Keratinocyte (primary cell): ENCODE results near the gene ALPK1. TPM values are rescaled to one million over a fixed set of nuclear protein-coding genes. Genes with fewer than 3 reads are reported as not detected.
"Not testable (repeated sequence)": the region's sequence is repeated elsewhere in the genome, so short reads cannot be mapped to it uniquely, and the experiment has no call there.

ENCODE experiments used
- DNase-seq: peaks from one replicate; pipeline ENCODE4 v3.0.0-alpha.2; 2011; ENCODE audit warnings: low read depth, missing footprints, low spot score
- FAIRE-seq: peaks from 2 replicates; lab custom pipeline; 2011; peaks lifted over from hg19 to GRCh38; lab: Jason Lieb, UNC
- H2AFZ ChIP-seq: 2 replicates; pipeline ENCODE4 v1.6.0; 2012; ENCODE audit warnings: low read length, control low read depth, inconsistent platforms; ENCODE audit not compliant: control insufficient read depth
- H3K27ac ChIP-seq: 2 replicates; pipeline ENCODE4 v1.5.1; 2011; ENCODE audit warnings: low read length; ENCODE audit not compliant: control insufficient read depth, insufficient read depth
- H3K27me3 ChIP-seq: 3 replicates; pipeline ENCODE4 v1.6.0; 2011; ENCODE audit warnings: low read length; ENCODE audit not compliant: control insufficient read depth, insufficient read depth; ENCODE audit errors: extremely low read depth
- H3K36me3 ChIP-seq, 2 experiments: 2 replicates in 1 of 2; 3 replicates in 1 of 2; pipeline ENCODE4 v1.5.1; 2011; ENCODE audit warnings: low read length in 2 of 2, mild to moderate bottlenecking in 1 of 2; ENCODE audit not compliant: control insufficient read depth in 2 of 2, insufficient read depth in 2 of 2; ENCODE audit errors: extremely low read depth in 1 of 2
- H3K4me1 ChIP-seq: 3 replicates; pipeline ENCODE4 v1.5.1; 2011; ENCODE audit warnings: low read length; ENCODE audit not compliant: control insufficient read depth, insufficient read depth; ENCODE audit errors: extremely low read depth
- H3K4me2 ChIP-seq: 3 replicates; pipeline ENCODE4 v1.6.0; 2011; ENCODE audit warnings: low read depth, low read length; ENCODE audit not compliant: control insufficient read depth, insufficient read depth; ENCODE audit errors: extremely low read depth
- H3K4me3 ChIP-seq, 3 experiments: fragments of 200-600 bp in 1 of 3; sonication (generic) in 1 of 3; 2 replicates in 2 of 3; 3 replicates in 1 of 3; pipeline ENCODE4 v1.5.1; 2011 to 2016; ENCODE audit warnings: low read length in 3 of 3, mild to moderate bottlenecking in 3 of 3, control low read depth in 2 of 3, inconsistent platforms in 1 of 3, low read depth in 1 of 3, mixed read lengths in 1 of 3, mixed run types in 1 of 3, moderate library complexity in 1 of 3; ENCODE audit not compliant: control insufficient read depth in 2 of 3, insufficient read depth in 2 of 3; ENCODE audit errors: extremely low read depth in 1 of 3
- H3K79me2 ChIP-seq: 2 replicates; pipeline ENCODE4 v1.6.0; 2012; ENCODE audit warnings: low read length; ENCODE audit not compliant: control insufficient read depth, insufficient read depth
- H3K9ac ChIP-seq: 3 replicates; pipeline ENCODE4 v1.6.0; 2011; ENCODE audit warnings: low read length; ENCODE audit not compliant: control insufficient read depth, insufficient read depth; ENCODE audit errors: extremely low read depth
- H3K9me1 ChIP-seq: 3 replicates; pipeline ENCODE4 v1.6.0; 2011; ENCODE audit warnings: low read length; ENCODE audit not compliant: control insufficient read depth, insufficient read depth; ENCODE audit errors: extremely low read depth
- H3K9me3 ChIP-seq: 2 replicates; pipeline ENCODE4 v1.5.1; 2012; ENCODE audit warnings: low read depth, low read length; ENCODE audit not compliant: control insufficient read depth
- H4K20me1 ChIP-seq: 3 replicates; pipeline ENCODE4 v1.6.0; 2011; ENCODE audit warnings: low read length; ENCODE audit not compliant: control insufficient read depth, insufficient read depth; ENCODE audit errors: extremely low read depth
- EZH2 ChIP-seq: IDR thresholded peaks from one replicate; pipeline ENCODE4 v1.6.1; 2012; ENCODE audit warnings: inconsistent platforms, mild to moderate bottlenecking, low read length, moderate library complexity
- dilution Hi-C: fragments of 300-500 bp; cut with MboI; formaldehyde crosslinking; loops from one replicate; pipeline ENCODE4 v1.7.0; 2020; ENCODE audit warnings: low sequenced_read_pairs; ENCODE audit not compliant: extremely low pct_ligation_motif_present
- polyA plus RNA-seq, 5 experiments: library from polyadenylated mRNA; depleted of rRNA in 3 of 5; stranded (reverse) in 3 of 5; stranded (forward) in 1 of 5; unstranded in 1 of 5; fragments of >200 nt; gene quantifications; 1 replicate in 1 of 5; 2 replicates in 3 of 5; 3 replicates in 1 of 5; pipeline versions ENCODE4 v1.2.1 to v1.2.3, GENCODE V29; 2011 to 2012; ENCODE audit warnings: missing spikeins in 2 of 5, low read depth in 1 of 5, low replicate concordance in 1 of 5
- TF ChIP-seq, protein P1 (sequence below), 3 experiments: IDR thresholded peaks in 1 of 3; conservative IDR thresholded peaks in 1 of 3; optimal IDR thresholded peaks in 1 of 3; 2 replicates in 2 of 3; 3 replicates in 1 of 3; pipeline versions ENCODE3 to v1.5.1; 2011; ENCODE audit warnings: low read length in 3 of 3, mild to moderate bottlenecking in 3 of 3, moderate library complexity in 2 of 3, control low read depth in 1 of 3, inconsistent platforms in 1 of 3; ENCODE audit not compliant: insufficient read depth in 2 of 3; ENCODE audit errors: extremely low read depth in 1 of 3

ALPK1 gene
- polyA plus RNA-seq, 1 donor (not counting 4 experiments of a cell fraction or from before 2014, with no cell fraction given) = 5.5 TPM

DNA sequence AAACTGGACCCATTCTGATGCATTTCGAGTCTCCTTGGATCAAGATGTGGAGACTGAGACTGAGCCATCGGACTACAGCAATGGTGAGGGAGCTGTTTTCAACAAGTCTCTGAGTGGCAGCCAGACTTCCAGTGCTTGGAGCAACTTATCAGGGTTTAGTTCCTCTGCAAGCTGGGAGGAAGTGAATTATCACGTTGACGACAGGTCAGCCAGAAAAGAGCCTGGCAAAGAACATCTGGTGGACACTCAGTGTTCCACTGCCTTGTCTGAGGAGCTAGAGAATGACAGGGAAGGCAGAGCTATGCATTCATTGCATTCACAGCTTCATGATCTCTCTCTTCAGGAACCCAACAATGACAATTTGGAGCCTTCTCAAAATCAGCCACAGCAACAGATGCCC is 134.0 kb downstream of the ALPK1 start:
- H3K9ac ChIP-seq = no peak overlapping the region
- dilution Hi-C loops = no loop called here
- no peak overlapping the region for H3K4me2 ChIP-seq
- no peaks in the 10 kb centered on the region for H3K9me1 ChIP-seq
- H3K4me1 ChIP-seq = no peaks in the 10 kb centered on the region
- H3K9me3 ChIP-seq = no peaks in the 10 kb centered on the region
- DNase-seq (no peak), FAIRE-seq (no peak)
- H2AFZ ChIP-seq = no peak overlapping the region
- no peaks in the 10 kb centered on the region for H3K79me2 ChIP-seq
- TF ChIP-seq, protein P1, sequence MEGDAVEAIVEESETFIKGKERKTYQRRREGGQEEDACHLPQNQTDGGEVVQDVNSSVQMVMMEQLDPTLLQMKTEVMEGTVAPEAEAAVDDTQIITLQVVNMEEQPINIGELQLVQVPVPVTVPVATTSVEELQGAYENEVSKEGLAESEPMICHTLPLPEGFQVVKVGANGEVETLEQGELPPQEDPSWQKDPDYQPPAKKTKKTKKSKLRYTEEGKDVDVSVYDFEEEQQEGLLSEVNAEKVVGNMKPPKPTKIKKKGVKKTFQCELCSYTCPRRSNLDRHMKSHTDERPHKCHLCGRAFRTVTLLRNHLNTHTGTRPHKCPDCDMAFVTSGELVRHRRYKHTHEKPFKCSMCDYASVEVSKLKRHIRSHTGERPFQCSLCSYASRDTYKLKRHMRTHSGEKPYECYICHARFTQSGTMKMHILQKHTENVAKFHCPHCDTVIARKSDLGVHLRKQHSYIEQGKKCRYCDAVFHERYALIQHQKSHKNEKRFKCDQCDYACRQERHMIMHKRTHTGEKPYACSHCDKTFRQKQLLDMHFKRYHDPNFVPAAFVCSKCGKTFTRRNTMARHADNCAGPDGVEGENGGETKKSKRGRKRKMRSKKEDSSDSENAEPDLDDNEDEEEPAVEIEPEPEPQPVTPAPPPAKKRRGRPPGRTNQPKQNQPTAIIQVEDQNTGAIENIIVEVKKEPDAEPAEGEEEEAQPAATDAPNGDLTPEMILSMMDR (optimal IDR thresholded peaks at IDR 0.05 in 1 of 3, IDR thresholded peaks at IDR 0.05 in 1 of 3, conservative IDR thresholded peaks at IDR 0.05 in 1 of 3; ENCODE audit: extremely low read depth in 1 of 3, insufficient read depth in 2 of 3, low read length in 3 of 3) = no peak
- TF ChIP-seq EZH2 = no peak
- no peak overlapping the region for H3K27ac ChIP-seq
- H3K36me3 ChIP-seq = peaks cover 0 to 4% of the 10 kb centered on the region in 2 experiments
- no peak overlapping the region for H3K4me3 ChIP-seq
- H3K27me3 ChIP-seq = no peaks in the 10 kb centered on the region
- no peaks in the 10 kb centered on the region for H4K20me1 ChIP-seq

DNA sequence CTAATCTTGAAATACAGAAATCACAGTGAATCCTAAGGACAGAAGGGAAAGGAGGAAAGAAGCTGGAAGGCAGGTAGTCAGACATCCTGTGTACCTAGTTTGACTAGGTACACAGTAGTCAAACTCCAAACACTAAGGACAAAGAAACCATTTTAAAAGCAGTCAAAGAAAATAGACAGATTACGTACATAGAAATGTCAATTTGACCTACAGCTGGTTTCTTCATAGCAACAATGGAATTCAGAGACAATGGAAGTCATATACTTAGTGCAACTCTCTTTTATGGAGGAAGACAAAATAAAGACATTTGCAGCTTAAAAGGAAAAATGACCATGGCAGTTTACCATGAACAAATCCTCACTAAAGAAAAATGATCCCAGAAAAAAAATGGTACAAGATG is 139.8 kb downstream of the ALPK1 start:
- Histone ChIP-seq H3K4me3 (no peak overlapping the region), H3K4me2 (no peak overlapping the region), H3K9me3 (no peaks in the 10 kb centered on the region)

DNA sequence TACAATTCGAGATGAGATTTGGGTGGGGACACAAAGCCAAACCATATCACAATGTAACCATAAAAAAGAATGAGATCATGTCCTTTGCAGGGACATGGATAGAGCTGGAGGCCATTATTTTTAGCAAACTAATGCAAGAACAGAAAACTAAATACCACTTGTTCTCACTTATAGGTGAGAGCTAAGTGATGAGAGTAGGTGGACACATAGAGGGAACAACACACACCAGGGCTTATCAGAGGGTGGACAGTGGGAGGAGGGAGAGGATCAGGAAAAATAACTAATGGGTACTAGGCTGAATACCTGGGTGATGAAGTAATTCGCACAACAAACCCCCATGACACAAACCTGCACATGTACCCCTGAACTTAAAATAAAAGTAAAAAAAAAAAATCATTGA is 145.1 kb downstream of the ALPK1 start:
- H2AFZ ChIP-seq, DNase-seq, FAIRE-seq, H3K4me2 ChIP-seq, H3K9ac ChIP-seq, H3K27me3 ChIP-seq, dilution Hi-C loops, H3K36me3 ChIP-seq, H3K4me1 ChIP-seq, H4K20me1 ChIP-seq, H3K79me2 ChIP-seq, H3K9me1 ChIP-seq, H3K4me3 ChIP-seq, H3K9me3 ChIP-seq, H3K27ac ChIP-seq: not testable (repeated sequence)

More for the DNA sequence above, 139.8 kb downstream of the ALPK1 start:
- dilution Hi-C loops = no loop called here
- Histone ChIP-seq H3K4me1 (no peaks in the 10 kb centered on the region), H3K79me2 (no peaks in the 10 kb centered on the region), H3K27me3 (no peaks in the 10 kb centered on the region), H3K27ac (no peak overlapping the region), H2AFZ (no peak overlapping the region), H3K9ac (no peak overlapping the region), H4K20me1 (no peaks in the 10 kb centered on the region), H3K9me1 (no peaks in the 10 kb centered on the region), H3K36me3 (no peaks in the 10 kb centered on the region)
- TF ChIP-seq, protein P1 (optimal IDR thresholded peaks at IDR 0.05 in 1 of 3, IDR thresholded peaks at IDR 0.05 in 1 of 3, conservative IDR thresholded peaks at IDR 0.05 in 1 of 3; ENCODE audit: extremely low read depth in 1 of 3, insufficient read depth in 2 of 3, low read length in 3 of 3) = no peak
- TF ChIP-seq EZH2 = no peak
- FAIRE-seq (no peak), DNase-seq (no peak)
